ENCODE data around the gene CTDSP1.

- TF ChIP-seq CTCF (IDR thresholded peaks at IDR 0.05) (no peak), ZFX (IDR thresholded peaks at IDR 0.05; ENCODE audit: borderline replicate concordance) (no peak)
Observed at GRCh38 chr2:218363736-218364135, 35.9 kb upstream of the CTDSP1 start.

All from 22Rv1 (cell line).